ENCODE results near the gene IFNGR1.

IFNGR1 gene

DNA sequence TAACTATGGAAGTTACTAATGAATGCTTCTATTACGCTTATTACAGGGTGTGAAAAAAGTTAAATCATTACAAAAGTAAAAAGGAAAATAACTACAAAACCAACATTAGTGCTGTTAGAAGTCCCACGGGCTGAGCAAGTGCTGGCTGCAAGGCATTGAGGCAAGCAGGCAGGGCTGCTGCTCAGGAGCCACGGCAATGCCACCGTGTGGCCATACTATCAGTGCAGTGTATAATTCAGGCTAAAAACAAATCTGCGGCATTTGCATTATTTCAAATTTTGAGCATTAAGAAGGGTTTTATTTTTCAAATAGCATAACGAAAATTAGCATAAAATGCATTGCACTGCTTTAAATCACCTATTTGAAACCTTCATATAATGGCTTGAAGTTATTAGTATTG, 17.1 kb downstream of the IFNGR1 start:
- DNase-seq = peak; percentile 18
- H3K27ac ChIP-seq (ENCODE audit: low read length) = no peak overlapping the region
- H3K9ac ChIP-seq (ENCODE audit: low read depth, low read length) = no peak overlapping the region

GRCh38 chr6:137201006-137201405, 18.2 kb downstream of the IFNGR1 start:
- ATAC-seq (ENCODE audit: insufficient read depth, low read depth) (no peak), DNase-seq (no peak)
- peaks cover 75% of the 10 kb centered on the region for H3K36me3 ChIP-seq (ENCODE audit: insufficient read depth, low read length)
- H3K4me3 ChIP-seq (ENCODE audit: low read depth in 1 of 2, low read length in 2 of 2) = no peak overlapping the region
- no peak overlapping the region for H3K9ac ChIP-seq (ENCODE audit: low read depth, low read length)
- no peaks in the 10 kb centered on the region for H3K79me2 ChIP-seq (ENCODE audit: insufficient read depth, low read length)
- no peaks in the 10 kb centered on the region for H4K20me1 ChIP-seq (ENCODE audit: insufficient read depth, low read length)
- H2AFZ ChIP-seq (ENCODE audit: low read depth, low read length) = no peak overlapping the region
- H3K4me1 ChIP-seq (ENCODE audit: insufficient read depth, low read length) = 0 out of 2 replicates have a peak, but pooled peaks cover 4% of the 10 kb centered on the region
- no peak for TF ChIP-seq CTCF (IDR thresholded peaks at IDR 0.05; ENCODE audit: borderline replicate concordance, extremely low read depth, low read length, poor library complexity, severe bottlenecking)
- TF ChIP-seq EZH2 (IDR thresholded peaks at IDR 0.05; ENCODE audit: borderline replicate concordance, low read depth, low read length, severe bottlenecking) = no peak
- no peak overlapping the region for H3K4me2 ChIP-seq (ENCODE audit: insufficient read depth, low read length)
- no peaks in the 10 kb centered on the region for H3K9me3 ChIP-seq (ENCODE audit: insufficient read depth, low read length, severe bottlenecking)
- no peak overlapping the region for H3K27ac ChIP-seq (ENCODE audit: low read length)
- no peaks in the 10 kb centered on the region for H3K27me3 ChIP-seq (ENCODE audit: insufficient read depth, low read length, poor library complexity)

More for the DNA sequence above, 17.1 kb downstream of the IFNGR1 start:
- Histone ChIP-seq H3K36me3 (ENCODE audit: insufficient read depth, low read length) (peaks cover 75% of the 10 kb centered on the region), H2AFZ (ENCODE audit: low read depth, low read length) (no peak overlapping the region), H3K9me3 (ENCODE audit: insufficient read depth, low read length, severe bottlenecking) (no peaks in the 10 kb centered on the region), H3K4me3 (ENCODE audit: low read depth in 1 of 2, low read length in 2 of 2) (no peak overlapping the region), H3K4me1 (ENCODE audit: insufficient read depth, low read length) (no peaks in the 10 kb centered on the region), H3K79me2 (ENCODE audit: insufficient read depth, low read length) (no peaks in the 10 kb centered on the region), H3K4me2 (ENCODE audit: insufficient read depth, low read length) (no peak overlapping the region), H4K20me1 (ENCODE audit: insufficient read depth, low read length) (no peaks in the 10 kb centered on the region), H3K27me3 (ENCODE audit: insufficient read depth, low read length, poor library complexity) (no peaks in the 10 kb centered on the region)
- TF ChIP-seq EZH2 (IDR thresholded peaks at IDR 0.05; ENCODE audit: borderline replicate concordance, low read depth, low read length, severe bottlenecking) (no peak), CTCF (IDR thresholded peaks at IDR 0.05; ENCODE audit: borderline replicate concordance, extremely low read depth, low read length, poor library complexity, severe bottlenecking) (peak; percentile 42)
- ATAC-seq (ENCODE audit: insufficient read depth, low read depth) = no peak

DNA sequence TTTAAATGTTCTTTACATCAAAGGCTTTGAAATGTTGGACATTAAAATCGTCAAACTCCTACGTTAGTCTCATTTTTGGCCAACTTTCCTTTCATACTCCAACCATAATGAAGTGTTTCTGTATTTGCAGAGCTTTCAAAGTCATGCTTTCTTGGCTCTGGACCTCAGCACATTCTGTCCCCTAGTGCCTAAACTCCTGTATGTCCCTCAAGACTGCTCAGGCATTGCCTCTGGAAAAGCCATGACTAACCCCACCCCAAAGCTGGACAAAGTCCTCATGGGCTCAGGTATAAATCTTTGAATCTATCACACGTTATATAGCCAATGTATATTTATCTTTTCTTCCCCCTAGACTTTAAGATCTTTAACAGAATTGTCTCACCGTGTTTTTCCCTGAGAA, 18.9 kb downstream of the IFNGR1 start:
- peaks cover 69% of the 10 kb centered on the region for H3K36me3 ChIP-seq (ENCODE audit: insufficient read depth, low read length)

More for the DNA sequence above, 18.9 kb downstream of the IFNGR1 start:
- ATAC-seq (ENCODE audit: insufficient read depth, low read depth) = no peak
- H3K9ac ChIP-seq (ENCODE audit: low read depth, low read length) = no peak overlapping the region
- no peaks in the 10 kb centered on the region for H3K27me3 ChIP-seq (ENCODE audit: insufficient read depth, low read length, poor library complexity)
- no peak overlapping the region for H3K27ac ChIP-seq (ENCODE audit: low read length)
- 0 out of 2 replicates have a peak, but pooled peaks cover 4% of the 10 kb centered on the region for H3K4me1 ChIP-seq (ENCODE audit: insufficient read depth, low read length)
- H2AFZ ChIP-seq (ENCODE audit: low read depth, low read length) = no peak overlapping the region
- H3K9me3 ChIP-seq (ENCODE audit: insufficient read depth, low read length, severe bottlenecking) = no peaks in the 10 kb centered on the region
- no peaks in the 10 kb centered on the region for H4K20me1 ChIP-seq (ENCODE audit: insufficient read depth, low read length)
- no peak for DNase-seq
- no peak overlapping the region for H3K4me3 ChIP-seq (ENCODE audit: low read depth in 1 of 2, low read length in 2 of 2)
- TF ChIP-seq CTCF (IDR thresholded peaks at IDR 0.05; ENCODE audit: borderline replicate concordance, extremely low read depth, low read length, poor library complexity, severe bottlenecking) (no peak), EZH2 (IDR thresholded peaks at IDR 0.05; ENCODE audit: borderline replicate concordance, low read depth, low read length, severe bottlenecking) (no peak)
- no peak overlapping the region for H3K4me2 ChIP-seq (ENCODE audit: insufficient read depth, low read length)
- H3K79me2 ChIP-seq (ENCODE audit: insufficient read depth, low read length) = no peaks in the 10 kb centered on the region

All from DND-41 (cell line).